WTC11 (cell line): ENCODE measurements around the gene KPNA3. TPM values are rescaled to one million over a fixed set of nuclear protein-coding genes. Genes with fewer than 3 reads are reported as not detected.

Source experiments
- ATAC-seq: fragments of 200-7000 bp; cut with Tn5 transposase; 2 replicates; pipeline ENCODE4 v1.10.0; 2021; ENCODE audit warnings: mild to moderate bottlenecking, moderate library complexity
- CTCF ChIA-PET: fragments of 300-600 bp; sonication (Branson Sonifier 250); formaldehyde crosslinking; loops from one replicate; lab custom pipeline; 2021; ENCODE audit warnings: antibody characterized with exemption; lab: Charles Lee
- POLR2A ChIA-PET: fragments of 350-600 bp; sonication (Branson Sonifier 250); formaldehyde crosslinking; loops from one replicate; lab custom pipeline; 2021; ENCODE audit warnings: antibody characterized with exemption; lab: Charles Lee
- DNase-seq: peaks from one replicate; pipeline ENCODE4 v3.0.0; 2021; ENCODE audit warnings: low spot score
- H3K27ac Mint-ChIP-seq: 2 replicates; pipeline ENCODE4 v1.8.0; 2021; ENCODE audit warnings: mixed read lengths
- H3K27me3 Mint-ChIP-seq: 2 replicates; pipeline ENCODE4 v1.8.0; 2021; ENCODE audit warnings: low read depth, mild to moderate bottlenecking, moderate library complexity, mixed read lengths
- H3K36me3 Mint-ChIP-seq: 2 replicates; pipeline ENCODE4 v1.8.0; 2021; ENCODE audit warnings: mixed read lengths
- H3K4me1 Mint-ChIP-seq: 2 replicates; pipeline ENCODE4 v1.8.0; 2022; ENCODE audit warnings: mixed read lengths
- H3K4me3 Mint-ChIP-seq: 2 replicates; pipeline ENCODE4 v1.8.0; 2021; ENCODE audit warnings: mild to moderate bottlenecking, moderate library complexity, mixed read lengths
- H3K9me3 Mint-ChIP-seq: 2 replicates; pipeline ENCODE4 v1.8.0; 2021; ENCODE audit warnings: mixed read lengths
- CTCF ChIP-seq: fragments of 200-600 bp; IDR thresholded peaks from 2 replicates; pipeline ENCODE4 v1.8.0; 2022; ENCODE audit warnings: antibody characterized with exemption
- E2F4 ChIP-seq: sonication (generic); formaldehyde crosslinking; IDR thresholded peaks from 2 replicates; pipeline ENCODE4 v1.8.1; 2022; ENCODE audit warnings: low read depth, mild to moderate bottlenecking, moderate library complexity, missing genetic modification reagents, borderline replicate concordance
- EMX1 ChIP-seq: fragments of 250-450 bp; sonication (Bioruptor Pico); IDR thresholded peaks from 2 replicates; pipeline ENCODE4 v1.8.0; 2021; ENCODE audit warnings: mild to moderate bottlenecking
- ETV6 ChIP-seq: sonication (generic); formaldehyde crosslinking; IDR thresholded peaks from 2 replicates; pipeline ENCODE4 v1.8.1; 2022; ENCODE audit warnings: mild to moderate bottlenecking, missing genetic modification reagents
- FOXJ3 ChIP-seq: sonication (generic); formaldehyde crosslinking; IDR thresholded peaks from 2 replicates; pipeline ENCODE4 v1.9.0; 2021; ENCODE audit warnings: missing genetic modification reagents, mild to moderate bottlenecking, borderline replicate concordance
- GABPB1 ChIP-seq: sonication (generic); formaldehyde crosslinking; IDR thresholded peaks from 2 replicates; pipeline ENCODE4 v1.8.1; 2023; ENCODE audit warnings: mild to moderate bottlenecking, missing genetic modification reagents
- IRF1 ChIP-seq: sonication (generic); formaldehyde crosslinking; IDR thresholded peaks from 2 replicates; pipeline ENCODE4 v1.8.0; 2023; ENCODE audit warnings: missing genetic modification reagents
- JAZF1 ChIP-seq: fragments of 250-450 bp; sonication (Bioruptor Pico); IDR thresholded peaks from 2 replicates; pipeline ENCODE4 v1.9.0; 2021; ENCODE audit warnings: moderate library complexity, mild to moderate bottlenecking, inconsistent platforms
- JUN ChIP-seq: sonication (generic); formaldehyde crosslinking; IDR thresholded peaks from 2 replicates; pipeline ENCODE4 v1.8.0; 2023; ENCODE audit warnings: mild to moderate bottlenecking, missing genetic modification reagents
- NFATC4 ChIP-seq: fragments of 250-450 bp; sonication (Bioruptor Pico); IDR thresholded peaks from 2 replicates; pipeline ENCODE4 v1.9.0; 2021; ENCODE audit warnings: mild to moderate bottlenecking
- NFE2L1 ChIP-seq: sonication (generic); formaldehyde crosslinking; IDR thresholded peaks from 2 replicates; pipeline ENCODE4 v1.8.1; 2023; ENCODE audit warnings: missing genetic modification reagents
- SOX15 ChIP-seq: fragments of 250-450 bp; sonication (Bioruptor Pico); IDR thresholded peaks from 2 replicates; pipeline ENCODE4 v1.9.0; 2021; ENCODE audit warnings: mild to moderate bottlenecking
- TCF7 ChIP-seq: sonication (generic); formaldehyde crosslinking; IDR thresholded peaks from 2 replicates; pipeline ENCODE4 v1.8.0; 2022; ENCODE audit warnings: mild to moderate bottlenecking, low read depth, missing genetic modification reagents, moderate library complexity
- USF1 ChIP-seq: sonication (generic); formaldehyde crosslinking; IDR thresholded peaks from 2 replicates; pipeline ENCODE4 v1.8.0; 2022; ENCODE audit warnings: mild to moderate bottlenecking, missing genetic modification reagents
- ZMAT4 ChIP-seq: fragments of 250-450 bp; sonication (Bioruptor Pico); IDR thresholded peaks from 2 replicates; pipeline ENCODE4 v1.9.0; 2021; ENCODE audit warnings: mild to moderate bottlenecking
- ZNF232 ChIP-seq: sonication (generic); formaldehyde crosslinking; IDR thresholded peaks from 2 replicates; pipeline ENCODE4 v1.8.0; 2022; ENCODE audit warnings: mild to moderate bottlenecking, missing genetic modification reagents
- ZNF263 ChIP-seq: sonication (generic); formaldehyde crosslinking; IDR thresholded peaks from 2 replicates; pipeline ENCODE4 v1.8.1; 2022; ENCODE audit warnings: low read depth, mild to moderate bottlenecking, moderate library complexity, missing genetic modification reagents
- ZNF396 ChIP-seq: fragments of 250-450 bp; sonication (Bioruptor Pico); IDR thresholded peaks from 2 replicates; pipeline ENCODE4 v1.8.0; 2021; ENCODE audit warnings: mild to moderate bottlenecking, moderate library complexity, borderline replicate concordance
- total RNA-seq: library from RNA; stranded (reverse); gene quantifications from 3 replicates; pipeline ENCODE4 v1.2.3, GENCODE V29; 2021
- TF ChIP-seq, protein P1 (sequence below): fragments of 250-450 bp; sonication (Bioruptor Pico); IDR thresholded peaks from 2 replicates; pipeline ENCODE4 v1.9.0; 2021; ENCODE audit warnings: mild to moderate bottlenecking
- TF ChIP-seq, protein P2 (sequence below): sonication (generic); formaldehyde crosslinking; conservative IDR thresholded peaks from 2 replicates; pipeline ENCODE4 v1.8.1; 2023; ENCODE audit warnings: mild to moderate bottlenecking, low read depth, missing genetic modification reagents, moderate library complexity
- TF ChIP-seq, protein P3 (sequence below): sonication (generic); formaldehyde crosslinking; IDR thresholded peaks from 2 replicates; pipeline ENCODE4 v1.8.0; 2022; ENCODE audit warnings: mild to moderate bottlenecking, missing genetic modification reagents

Gene KPNA3
- total RNA-seq, 1 experiment from 2014 or later: 44.4 TPM

DNA sequence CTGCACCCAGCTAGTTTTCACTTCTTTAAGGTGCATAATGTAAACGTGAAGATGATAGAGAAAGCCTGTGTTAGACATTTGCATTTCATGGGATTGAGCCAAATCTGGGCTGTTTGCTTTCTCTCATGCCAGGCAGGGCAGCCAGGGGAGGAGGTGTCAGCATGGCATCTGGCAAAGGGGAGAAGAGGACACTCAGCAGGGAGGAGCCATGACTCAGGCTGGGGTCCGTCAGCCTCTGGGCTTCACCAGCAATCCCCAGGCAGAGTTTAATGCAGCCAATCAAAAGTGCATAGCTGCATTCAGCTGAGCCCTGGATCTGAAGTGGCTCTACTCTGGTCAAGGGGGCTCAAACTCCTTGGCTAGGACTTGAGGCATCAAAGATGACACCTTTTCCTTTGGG lies 124.7 kb downstream of the KPNA3 start (continued):
- TF ChIP-seq CTCF (no peak), ZNF396 (no peak), ZNF263 (no peak), NFATC4 (no peak), NFE2L1 (CRISPR knock-in tag) (no peak), ETV6 (CRISPR knock-in tag) (no peak), TCF7 (CRISPR knock-in tag) (no peak)
- TF ChIP-seq, protein P1, sequence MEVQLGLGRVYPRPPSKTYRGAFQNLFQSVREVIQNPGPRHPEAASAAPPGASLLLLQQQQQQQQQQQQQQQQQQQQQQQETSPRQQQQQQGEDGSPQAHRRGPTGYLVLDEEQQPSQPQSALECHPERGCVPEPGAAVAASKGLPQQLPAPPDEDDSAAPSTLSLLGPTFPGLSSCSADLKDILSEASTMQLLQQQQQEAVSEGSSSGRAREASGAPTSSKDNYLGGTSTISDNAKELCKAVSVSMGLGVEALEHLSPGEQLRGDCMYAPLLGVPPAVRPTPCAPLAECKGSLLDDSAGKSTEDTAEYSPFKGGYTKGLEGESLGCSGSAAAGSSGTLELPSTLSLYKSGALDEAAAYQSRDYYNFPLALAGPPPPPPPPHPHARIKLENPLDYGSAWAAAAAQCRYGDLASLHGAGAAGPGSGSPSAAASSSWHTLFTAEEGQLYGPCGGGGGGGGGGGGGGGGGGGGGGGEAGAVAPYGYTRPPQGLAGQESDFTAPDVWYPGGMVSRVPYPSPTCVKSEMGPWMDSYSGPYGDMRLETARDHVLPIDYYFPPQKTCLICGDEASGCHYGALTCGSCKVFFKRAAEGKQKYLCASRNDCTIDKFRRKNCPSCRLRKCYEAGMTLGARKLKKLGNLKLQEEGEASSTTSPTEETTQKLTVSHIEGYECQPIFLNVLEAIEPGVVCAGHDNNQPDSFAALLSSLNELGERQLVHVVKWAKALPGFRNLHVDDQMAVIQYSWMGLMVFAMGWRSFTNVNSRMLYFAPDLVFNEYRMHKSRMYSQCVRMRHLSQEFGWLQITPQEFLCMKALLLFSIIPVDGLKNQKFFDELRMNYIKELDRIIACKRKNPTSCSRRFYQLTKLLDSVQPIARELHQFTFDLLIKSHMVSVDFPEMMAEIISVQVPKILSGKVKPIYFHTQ (CRISPR knock-in tag): no peak
- TF ChIP-seq, protein P2, sequence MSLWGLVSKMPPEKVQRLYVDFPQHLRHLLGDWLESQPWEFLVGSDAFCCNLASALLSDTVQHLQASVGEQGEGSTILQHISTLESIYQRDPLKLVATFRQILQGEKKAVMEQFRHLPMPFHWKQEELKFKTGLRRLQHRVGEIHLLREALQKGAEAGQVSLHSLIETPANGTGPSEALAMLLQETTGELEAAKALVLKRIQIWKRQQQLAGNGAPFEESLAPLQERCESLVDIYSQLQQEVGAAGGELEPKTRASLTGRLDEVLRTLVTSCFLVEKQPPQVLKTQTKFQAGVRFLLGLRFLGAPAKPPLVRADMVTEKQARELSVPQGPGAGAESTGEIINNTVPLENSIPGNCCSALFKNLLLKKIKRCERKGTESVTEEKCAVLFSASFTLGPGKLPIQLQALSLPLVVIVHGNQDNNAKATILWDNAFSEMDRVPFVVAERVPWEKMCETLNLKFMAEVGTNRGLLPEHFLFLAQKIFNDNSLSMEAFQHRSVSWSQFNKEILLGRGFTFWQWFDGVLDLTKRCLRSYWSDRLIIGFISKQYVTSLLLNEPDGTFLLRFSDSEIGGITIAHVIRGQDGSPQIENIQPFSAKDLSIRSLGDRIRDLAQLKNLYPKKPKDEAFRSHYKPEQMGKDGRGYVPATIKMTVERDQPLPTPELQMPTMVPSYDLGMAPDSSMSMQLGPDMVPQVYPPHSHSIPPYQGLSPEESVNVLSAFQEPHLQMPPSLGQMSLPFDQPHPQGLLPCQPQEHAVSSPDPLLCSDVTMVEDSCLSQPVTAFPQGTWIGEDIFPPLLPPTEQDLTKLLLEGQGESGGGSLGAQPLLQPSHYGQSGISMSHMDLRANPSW (CRISPR knock-in tag): no peak
- TF ChIP-seq, all 79 proteins: peak for 0

DNA sequence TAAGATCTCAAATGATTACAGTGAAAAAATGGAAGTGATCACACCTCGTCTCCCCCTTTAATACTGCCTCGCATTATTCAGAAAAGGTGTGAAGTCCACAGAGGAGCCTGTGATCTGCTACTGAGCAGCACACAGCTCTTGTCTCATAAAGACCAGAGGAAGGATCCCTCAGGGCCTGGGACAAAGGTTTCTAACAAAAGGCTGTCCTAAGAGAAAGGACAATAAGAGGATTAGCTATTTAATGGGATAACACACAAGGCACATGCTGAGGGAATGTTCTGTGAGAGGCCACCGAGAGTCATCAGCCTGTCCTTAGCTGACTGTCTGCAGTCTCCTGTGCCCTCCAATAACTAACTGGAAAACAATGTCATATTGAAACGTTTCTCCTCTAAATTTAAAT lies 127.9 kb downstream of the KPNA3 start:
- CTCF ChIA-PET: no interaction called here
- peaks cover 59% of the 10 kb centered on the region for H3K36me3 Mint-ChIP-seq
- POLR2A ChIA-PET: no interaction called here

More for the DNA sequence above, 127.9 kb downstream of the KPNA3 start:
- Mint-ChIP-seq H3K27ac (no peak overlapping the region), H3K9me3 (no peaks in the 10 kb centered on the region; the same call in 1 of the 2 replicates), H3K27me3 (no peaks in the 10 kb centered on the region), H3K4me1 (peaks cover 2% of the 10 kb centered on the region)
- DNase-seq (no peak), ATAC-seq (no peak; the same call in 1 of the 2 replicates)
- TF ChIP-seq JAZF1 (CRISPR knock-in tag): no peak
- no peak for TF ChIP-seq E2F4 (CRISPR knock-in tag)
- TF ChIP-seq JUN: no peak
- no peak for TF ChIP-seq NFE2L1 (CRISPR knock-in tag)
- TF ChIP-seq FOXJ3 (CRISPR knock-in tag): no peak
- TF ChIP-seq USF1 (CRISPR knock-in tag): no peak
- no peak for TF ChIP-seq EMX1 (CRISPR knock-in tag)
- TF ChIP-seq, protein P3, sequence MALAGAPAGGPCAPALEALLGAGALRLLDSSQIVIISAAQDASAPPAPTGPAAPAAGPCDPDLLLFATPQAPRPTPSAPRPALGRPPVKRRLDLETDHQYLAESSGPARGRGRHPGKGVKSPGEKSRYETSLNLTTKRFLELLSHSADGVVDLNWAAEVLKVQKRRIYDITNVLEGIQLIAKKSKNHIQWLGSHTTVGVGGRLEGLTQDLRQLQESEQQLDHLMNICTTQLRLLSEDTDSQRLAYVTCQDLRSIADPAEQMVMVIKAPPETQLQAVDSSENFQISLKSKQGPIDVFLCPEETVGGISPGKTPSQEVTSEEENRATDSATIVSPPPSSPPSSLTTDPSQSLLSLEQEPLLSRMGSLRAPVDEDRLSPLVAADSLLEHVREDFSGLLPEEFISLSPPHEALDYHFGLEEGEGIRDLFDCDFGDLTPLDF (CRISPR knock-in tag): no peak
- TF ChIP-seq SOX15 (CRISPR knock-in tag): no peak
- TF ChIP-seq IRF1 (CRISPR knock-in tag): no peak
- TF ChIP-seq NFATC4: no peak
- TF ChIP-seq ZMAT4 (CRISPR knock-in tag): no peak
- no peak for TF ChIP-seq ZNF232
- TF ChIP-seq GABPB1: no peak
- TF ChIP-seq, all 79 proteins: peak for 0
- no peak overlapping the region for H3K4me3 Mint-ChIP-seq
